Heart right ventricle (tissue), 16 donors: ENCODE measurements around the gene PPP1R7. TPM values are rescaled to one million over a fixed set of nuclear protein-coding genes. Genes with fewer than 3 reads are reported as not detected.

Experiments
- ATAC-seq, 8 donors: fragments of 200-7000 bp; cut with Tn5 transposase; one replicate each; pipeline ENCODE4 v1.9.1; 2020; ENCODE audit warnings: mild to moderate bottlenecking in 8 of 8, moderate library complexity in 8 of 8, moderate number of reproducible peaks in 1 of 8
- DNase-seq, 2 donors: peaks; one replicate each; pipeline ENCODE4 v3.0.0-alpha.2; 2020
- H3K27ac ChIP-seq, 10 donors: fragments of 200-600 bp; sonication (generic) in 2 of 10; one replicate each; pipeline versions ENCODE4 v1.5.0 to v1.8.0; 2020 to 2022; ENCODE audit warnings: mild to moderate bottlenecking in 3 of 10
- H3K27me3 ChIP-seq, 7 donors: fragments of 200-600 bp; one replicate each; pipeline ENCODE4 v1.8.0; 2021 to 2022; ENCODE audit warnings: mild to moderate bottlenecking in 2 of 7
- H3K36me3 ChIP-seq, 9 donors: fragments of 200-600 bp; sonication (generic) in 1 of 9; one replicate each; pipeline versions ENCODE4 v1.5.0 to v1.8.0; 2020 to 2022; ENCODE audit warnings: mild to moderate bottlenecking in 2 of 9
- H3K4me1 ChIP-seq, 9 donors: fragments of 200-600 bp; sonication (generic) in 1 of 9; one replicate each; pipeline versions ENCODE4 v1.5.0 to v1.8.0; 2020 to 2022; ENCODE audit warnings: mild to moderate bottlenecking in 4 of 9
- H3K4me3 ChIP-seq, 10 donors: fragments of 200-600 bp; sonication (generic) in 2 of 10; one replicate each; pipeline versions ENCODE4 v1.5.0 to v1.8.0; 2020 to 2022; ENCODE audit warnings: mild to moderate bottlenecking in 7 of 10, moderate library complexity in 2 of 10
- H3K9me3 ChIP-seq, 11 donors: fragments of 200-600 bp in 10 of 11; sonication (generic) in 2 of 11; one replicate each; pipeline versions ENCODE4 v1.5.0 to v1.8.0; 2013 to 2022; ENCODE audit warnings: mild to moderate bottlenecking in 2 of 11, control low read depth in 1 of 11, moderate library complexity in 1 of 11
- WGBS, 2 donors: extraction: QIAGEN DNeasy Blood & Tissue Kit; methylation state at CpG; one replicate each; pipeline ENCODE4 v1.1.7; 2013; ENCODE audit warnings: inconsistent platforms in 1 of 2; 5-methylcytosine and 5-hydroxymethylcytosine counted together
- intact Hi-C, 10 donors: fragments of 100-400 bp; cut with DNase I; formaldehyde crosslinking; loops; one replicate each; pipeline versions ENCODE4 v1.11.1 to v1.14.2; 2022
- polyA plus RNA-seq, 2 donors: library from polyadenylated mRNA; stranded (reverse); fragments of 200-250 nt; gene quantifications; one replicate each; pipeline ENCODE4 v1.2.3, GENCODE V29; 2013
- total RNA-seq, 10 donors: library from RNA; stranded (reverse); fragmentation: NEBNext Ultra II Directional in 3 of 10; extraction: Animal tissue kit (Norgen Biotek cat#: 25700) in 3 of 10; gene quantifications; one replicate each; pipeline versions ENCODE4 v1.2.1 to v1.2.4, GENCODE V29; 2021 to 2023
- TF ChIP-seq, protein P1 (sequence below), 9 donors: fragments of 200-600 bp; sonication (generic) in 2 of 9; IDR thresholded peaks; one replicate each; pipeline versions ENCODE4 v1.5.0 to v1.8.0; 2021 to 2022; ENCODE audit warnings: antibody characterized with exemption in 9 of 9, mild to moderate bottlenecking in 5 of 9, moderate library complexity in 1 of 9
- donor health status: Arrhythmogenic right ventricular cardiomyopathy.
- donor health status: ischemic (EF 13 %, LVEDD 7.1; RV severe dilation, severe dysfunction).
- donor health status: healthy with polysubstance abuse.
- donor health status: DM: no; HTN: yes; CAD: no.
- donor health status: DM: no; HTN: no; CAD: no.
- donor health status: ischemic (EF 25% LVEDD 6.9; RV normal size, moderate dysfunction).
- donor health status: ischemic (EF 25% LVEDD 5.7; RV mildly dilated, moderate dysfunction).
- donor health status: healthy.
- donor health status: DM: yes; HTN: yes; CAD: no.
- donor health status: Ischemic cardiomyopathy.
- donor health status: ischemic (EF 35%, LVEDD 5.7; RV mildly dilated, moderate dysfunction).
- donor health status: nonischemic (EF 11% LVEDD 7.7; RV severe dilation, severe dysfunction).
- donor health status: DM: yes; HTN: yes; CAD: no.
- donor health status: PGD.
- donor health status: ischemic (EF 29% LVEDD 5.4; RV normal size, mild dysfunction).
- donor health status: nonischemic (EF 23%, LVEDD 6.1; RV moderate dilation, normal function).

The PPP1R7 gene
- total and polyA plus RNA-seq, 12 donors = 64.1 to 91.3 (median 77.3) TPM

DNA sequence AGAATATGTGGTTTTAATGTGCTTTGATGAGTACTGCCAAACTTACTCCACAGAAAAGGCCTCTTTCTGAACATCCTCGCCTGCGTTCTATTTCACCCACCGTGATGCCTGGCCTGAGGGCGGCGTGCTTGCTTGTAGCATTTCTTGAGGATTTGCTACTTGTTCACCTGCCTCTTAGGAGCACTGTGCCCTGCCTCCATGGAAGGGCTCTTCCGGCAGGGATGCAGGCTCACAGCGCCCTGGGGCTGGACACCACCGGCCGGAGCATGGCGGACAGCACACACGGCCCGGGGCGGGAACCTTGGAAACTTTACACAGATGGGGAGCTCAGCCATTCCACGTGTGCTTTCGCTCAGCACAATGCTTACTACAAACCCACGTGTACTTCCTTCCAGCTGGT, 75.3 kb downstream of the PPP1R7 start:
- Histone ChIP-seq H3K36me3 (peaks cover 0 to 58% (median 36%) of the 10 kb centered on the region in 9 donors), H3K9me3 (no peaks in the 10 kb centered on the region), H3K27me3 (no peaks in the 10 kb centered on the region), H3K4me1 (peaks cover 2 to 51% (median 27%) of the 10 kb centered on the region in 9 donors), H3K27ac (no peak overlapping the region), H3K4me3 (no peak overlapping the region)
- TF ChIP-seq, protein P1, sequence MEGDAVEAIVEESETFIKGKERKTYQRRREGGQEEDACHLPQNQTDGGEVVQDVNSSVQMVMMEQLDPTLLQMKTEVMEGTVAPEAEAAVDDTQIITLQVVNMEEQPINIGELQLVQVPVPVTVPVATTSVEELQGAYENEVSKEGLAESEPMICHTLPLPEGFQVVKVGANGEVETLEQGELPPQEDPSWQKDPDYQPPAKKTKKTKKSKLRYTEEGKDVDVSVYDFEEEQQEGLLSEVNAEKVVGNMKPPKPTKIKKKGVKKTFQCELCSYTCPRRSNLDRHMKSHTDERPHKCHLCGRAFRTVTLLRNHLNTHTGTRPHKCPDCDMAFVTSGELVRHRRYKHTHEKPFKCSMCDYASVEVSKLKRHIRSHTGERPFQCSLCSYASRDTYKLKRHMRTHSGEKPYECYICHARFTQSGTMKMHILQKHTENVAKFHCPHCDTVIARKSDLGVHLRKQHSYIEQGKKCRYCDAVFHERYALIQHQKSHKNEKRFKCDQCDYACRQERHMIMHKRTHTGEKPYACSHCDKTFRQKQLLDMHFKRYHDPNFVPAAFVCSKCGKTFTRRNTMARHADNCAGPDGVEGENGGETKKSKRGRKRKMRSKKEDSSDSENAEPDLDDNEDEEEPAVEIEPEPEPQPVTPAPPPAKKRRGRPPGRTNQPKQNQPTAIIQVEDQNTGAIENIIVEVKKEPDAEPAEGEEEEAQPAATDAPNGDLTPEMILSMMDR (IDR thresholded peaks at IDR 0.05) = no peak
- intact Hi-C loops = loop anchor here in 1 of 10 donors (10.0 kb wide), 1 partner anchor 131 kb away; no protein-coding TSS in a partner anchor
- 94% methylated on average over 16 of the region's 16 CpGs for WGBS, 2 donors
- ATAC-seq (no peak), DNase-seq (no peak)

DNA sequence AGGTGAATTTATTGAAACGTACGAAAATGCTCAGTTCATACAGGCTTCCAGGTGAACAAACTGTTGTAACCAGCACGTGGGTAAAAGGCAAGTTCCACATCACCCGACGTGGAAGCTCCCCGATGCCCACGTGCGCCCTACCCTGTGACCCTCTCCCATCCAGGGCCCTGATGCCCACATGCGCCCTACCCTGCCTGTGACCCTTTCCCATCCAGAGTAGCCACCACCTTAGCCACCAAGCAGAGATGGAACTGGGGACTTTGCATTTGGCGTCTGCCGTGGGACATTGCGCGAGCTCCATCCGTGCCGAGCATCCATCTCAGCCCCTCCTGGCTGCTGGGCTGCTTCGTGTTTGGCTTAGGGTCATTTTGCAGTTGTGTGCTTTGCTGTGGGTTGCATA, 75.7 kb downstream of the PPP1R7 start:
- H3K9me3 ChIP-seq = no peaks in the 10 kb centered on the region
- no peak overlapping the region for H3K4me3 ChIP-seq
- intact Hi-C loops = loop anchor here in 1 of 10 donors (10.0 kb wide), 1 partner anchor 131 kb away; no protein-coding TSS in a partner anchor
- H3K27ac ChIP-seq = no peak overlapping the region
- H3K27me3 ChIP-seq = no peaks in the 10 kb centered on the region
- TF ChIP-seq, protein P1 (IDR thresholded peaks at IDR 0.05) = no peak
- DNase-seq (no peak), ATAC-seq (no peak)
- H3K36me3 ChIP-seq = peaks cover 0 to 62% (median 40%) of the 10 kb centered on the region in 9 donors
- WGBS, 2 donors = 96 to 97% methylated on average over 16 of the region's 16 CpGs
- H3K4me1 ChIP-seq = peaks cover 2 to 51% (median 27%) of the 10 kb centered on the region in 9 donors

DNA sequence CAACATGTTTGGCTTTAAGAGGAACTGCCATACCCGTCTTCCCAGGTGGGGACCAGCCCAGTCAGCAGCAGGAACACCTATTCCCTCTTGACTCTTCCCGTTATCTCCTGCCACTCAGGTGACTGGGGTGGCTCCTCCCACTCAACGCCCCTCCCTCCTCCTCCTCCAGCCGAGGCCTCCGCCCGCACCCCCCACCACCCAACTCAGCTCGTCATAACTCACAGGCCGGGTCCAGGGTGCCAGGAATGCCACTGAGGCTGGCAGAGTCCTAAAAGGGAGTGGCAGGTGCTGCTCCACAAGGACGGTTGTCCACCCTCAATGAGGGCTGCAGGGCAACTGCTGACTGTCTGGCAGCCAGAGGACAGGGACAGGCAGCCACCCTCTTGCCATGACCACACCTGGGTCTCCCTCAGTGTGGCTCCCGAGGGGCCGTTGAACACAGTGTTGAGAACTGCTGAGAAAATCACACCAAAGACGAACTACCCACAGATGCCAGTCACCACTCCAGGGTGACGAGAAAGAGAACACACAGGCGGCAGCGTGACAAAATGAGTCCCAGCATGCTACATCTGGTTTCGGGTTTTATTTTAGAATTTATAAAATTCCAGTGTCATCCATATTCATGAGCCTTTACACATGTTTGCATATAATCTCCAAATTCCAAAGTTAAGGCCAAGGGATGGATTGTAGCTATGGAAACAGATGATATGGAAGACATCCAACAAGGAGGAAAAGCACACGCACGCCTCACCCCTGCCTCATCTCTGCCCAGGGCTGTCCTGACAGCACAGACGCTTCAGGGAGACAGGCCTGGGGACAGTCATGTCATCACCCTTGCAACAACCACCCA, 76.7 kb downstream of the PPP1R7 start:
- Histone ChIP-seq H3K27me3 (no peaks in the 10 kb centered on the region), H3K36me3 (peaks cover 0 to 72% (median 46%) of the 10 kb centered on the region in 9 donors), H3K4me3 (no peak overlapping the region), H3K9me3 (no peaks in the 10 kb centered on the region), H3K27ac (peak overlapping the region in 2 of 10 donors; percentile 3 to 33), H3K4me1 (peaks cover 2 to 51% (median 27%) of the 10 kb centered on the region in 9 donors)
- TF ChIP-seq, protein P1 (IDR thresholded peaks at IDR 0.05) = no peak
- intact Hi-C loops = loop anchor here in 1 of 10 donors (10.0 kb wide), 1 partner anchor 132 kb away; no protein-coding TSS in a partner anchor
- WGBS, 2 donors = 53 to 67% methylated on average over 19 of the region's 19 CpGs
- peak in 5 of 8 donors; percentile 27 to 66 (median 40) for ATAC-seq
- DNase-seq = no peak

DNA sequence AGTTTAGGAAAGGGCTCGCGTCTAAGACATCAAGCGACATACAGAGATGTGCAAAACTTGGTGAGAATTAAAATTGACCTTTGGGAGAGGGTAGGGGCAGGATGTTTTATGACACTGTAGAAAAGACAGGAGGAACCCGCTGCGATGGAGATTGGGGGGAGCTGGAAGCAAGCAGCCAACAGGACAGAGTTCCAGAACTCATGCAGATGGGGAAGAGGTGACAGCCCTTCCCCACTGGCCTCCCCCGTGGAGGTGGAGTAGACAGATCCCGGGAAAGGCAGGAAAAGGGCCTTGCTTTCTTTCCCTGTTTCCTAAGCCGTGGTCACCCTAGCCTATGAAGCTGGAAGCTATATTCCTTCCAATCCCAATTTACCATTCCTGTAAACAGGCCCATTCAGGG, 77.3 kb downstream of the PPP1R7 start:
- TF ChIP-seq, protein P1 (IDR thresholded peaks at IDR 0.05) = no peak
- H3K9me3 ChIP-seq = no peaks in the 10 kb centered on the region
- H3K27me3 ChIP-seq = no peaks in the 10 kb centered on the region
- H3K4me1 ChIP-seq = peaks cover 2 to 51% (median 27%) of the 10 kb centered on the region in 9 donors
- 42 to 56% methylated on average over 8 of the region's 8 CpGs for WGBS, 2 donors
- no peak overlapping the region for H3K4me3 ChIP-seq
- ATAC-seq = no peak
- intact Hi-C loops = loop anchor here in 1 of 10 donors (10.0 kb wide), 1 partner anchor 133 kb away; no protein-coding TSS in a partner anchor
- no peak for DNase-seq
- H3K27ac ChIP-seq = peak overlapping the region in 2 of 10 donors; percentile 33 to 40
- peaks cover 0 to 78% (median 47%) of the 10 kb centered on the region in 9 donors for H3K36me3 ChIP-seq
